ENCODE measurements around the gene POU3F1.

- TF ChIP-seq EZH2 (IDR thresholded peaks at IDR 0.05; ENCODE audit: low read length, unreplicated experiment) (no peak), CTCF (conservative IDR thresholded peaks at IDR 0.05; ENCODE audit: low read depth, low read length) (no peak)
These were observed 16.0 kb upstream of the POU3F1 start for GRCh38 chr1:38062361-38063288.
